Stimulated activated naive B cell treated with anti-CD40 and anti-IgM and Interleukin-4, amounts not matched to agents 10 μg/mL and 1 μg/mL and 100 μg/mL, for 72 hours (primary cell): ENCODE measurements around the gene SHROOM3.

Source experiments
- ATAC-seq, 2 donors: fragments of 150-1000 bp; cut with Tn5 transposase; replicated peaks; 2 replicates each; pipeline ENCODE4 v1.10.0; 2021; ENCODE audit warnings: moderate library complexity in 1 of 2
- DNase-seq: peaks from one replicate; pipeline ENCODE4 v3.0.0; 2021
- H3K27ac Mint-ChIP-seq: one replicate; pipeline ENCODE4 v1.8.0; 2022; ENCODE audit warnings: mild to moderate bottlenecking, mixed read lengths
- H3K27me3 Mint-ChIP-seq, 2 donors: one replicate each; pipeline ENCODE4 v1.8.0; 2022; ENCODE audit warnings: mixed read lengths in 2 of 2
- H3K36me3 Mint-ChIP-seq, 2 donors: one replicate each; pipeline ENCODE4 v1.8.0; 2022; ENCODE audit warnings: mixed read lengths in 2 of 2, mild to moderate bottlenecking in 1 of 2
- H3K4me1 Mint-ChIP-seq, 2 donors: one replicate each; pipeline ENCODE4 v1.8.0; 2022; ENCODE audit warnings: mixed read lengths in 2 of 2, mild to moderate bottlenecking in 1 of 2
- H3K4me3 Mint-ChIP-seq, 2 donors: one replicate each; pipeline ENCODE4 v1.8.0; 2022; ENCODE audit warnings: mild to moderate bottlenecking in 2 of 2, mixed read lengths in 2 of 2, moderate library complexity in 1 of 2
- H3K9me3 Mint-ChIP-seq, 2 donors: one replicate each; pipeline ENCODE4 v1.8.0; 2022; ENCODE audit warnings: mixed read lengths in 2 of 2, mild to moderate bottlenecking in 1 of 2

The SHROOM3 gene

GRCh38 chr4:76526585-76526990 is 91.6 kb downstream of the SHROOM3 start:
- Mint-ChIP-seq H3K27ac (no peak overlapping the region), H3K4me1 (peaks cover 0 to 2% of the 10 kb centered on the region in 2 donors), H3K9me3 (peaks cover 2 to 4% of the 10 kb centered on the region in 2 donors), H3K27me3 (peaks cover 0 to 9% of the 10 kb centered on the region in 2 donors), H3K4me3 (no peak overlapping the region), H3K36me3 (no peaks in the 10 kb centered on the region)
- ATAC-seq = no peak
- no peak for DNase-seq

- DNase-seq (no peak), ATAC-seq (no peak)
- H3K4me3 Mint-ChIP-seq = no peak overlapping the region
- peaks cover 0 to 4% of the 10 kb centered on the region in 2 donors for H3K9me3 Mint-ChIP-seq
- no peak overlapping the region for H3K27ac Mint-ChIP-seq
- peaks cover 0 to 2% of the 10 kb centered on the region in 2 donors for H3K4me1 Mint-ChIP-seq
- H3K27me3 Mint-ChIP-seq = peaks cover 0 to 9% of the 10 kb centered on the region in 2 donors
- no peaks in the 10 kb centered on the region for H3K36me3 Mint-ChIP-seq
Observed at GRCh38 chr4:76527666-76528065, 92.6 kb downstream of the SHROOM3 start.

GRCh38 chr4:76531597-76531996 is 96.6 kb downstream of the SHROOM3 start:
- peaks cover 0 to 2% of the 10 kb centered on the region in 2 donors for H3K4me1 Mint-ChIP-seq
- peaks cover 0 to 3% of the 10 kb centered on the region in 2 donors for H3K27me3 Mint-ChIP-seq
- no peak for DNase-seq
- peaks cover 0 to 2% of the 10 kb centered on the region in 2 donors for H3K9me3 Mint-ChIP-seq
- no peaks in the 10 kb centered on the region for H3K36me3 Mint-ChIP-seq
- no peak overlapping the region for H3K27ac Mint-ChIP-seq
- no peak overlapping the region for H3K4me3 Mint-ChIP-seq
- ATAC-seq = no peak

- Mint-ChIP-seq H3K36me3 (no peaks in the 10 kb centered on the region), H3K27me3 (peaks cover 0 to 3% of the 10 kb centered on the region in 2 donors), H3K4me3 (no peak overlapping the region), H3K9me3 (peaks cover 0 to 2% of the 10 kb centered on the region in 2 donors), H3K27ac (no peak overlapping the region), H3K4me1 (peaks cover 0 to 2% of the 10 kb centered on the region in 2 donors)
- ATAC-seq = no peak
- no peak for DNase-seq
Observed at GRCh38 chr4:76532805-76533204, 97.8 kb downstream of the SHROOM3 start.

DNA sequence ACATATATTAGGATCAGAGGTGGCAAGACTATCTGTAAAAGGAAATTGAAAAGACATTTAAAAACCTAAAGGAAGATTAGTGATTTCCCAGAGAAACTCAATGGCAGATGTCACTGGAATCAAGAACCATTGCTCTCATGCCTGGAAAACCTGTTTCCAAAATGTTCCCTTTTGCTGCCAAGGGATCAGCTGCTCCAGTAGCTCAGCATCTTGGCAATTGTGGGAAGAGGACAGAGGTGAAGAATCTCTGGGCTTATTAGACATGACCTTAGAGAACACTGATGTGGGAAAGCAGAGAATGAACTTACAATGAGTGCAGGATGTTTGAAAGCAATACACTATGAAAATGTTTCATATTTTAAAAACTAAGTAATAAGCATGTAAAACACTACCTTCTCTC is 98.3 kb downstream of the SHROOM3 start:
- no peak overlapping the region for H3K27ac Mint-ChIP-seq
- H3K36me3 Mint-ChIP-seq = no peaks in the 10 kb centered on the region
- DNase-seq = no peak
- peaks cover 0 to 2% of the 10 kb centered on the region in 2 donors for H3K9me3 Mint-ChIP-seq
- ATAC-seq = no peak
- H3K4me3 Mint-ChIP-seq = no peak overlapping the region
- H3K4me1 Mint-ChIP-seq = peaks cover 0 to 2% of the 10 kb centered on the region in 2 donors
- peaks cover 0 to 3% of the 10 kb centered on the region in 2 donors for H3K27me3 Mint-ChIP-seq

- H3K9me3 Mint-ChIP-seq = no peaks in the 10 kb centered on the region
- no peaks in the 10 kb centered on the region for H3K27me3 Mint-ChIP-seq
- no peak for DNase-seq
- H3K4me3 Mint-ChIP-seq = no peak overlapping the region
- H3K27ac Mint-ChIP-seq = no peak overlapping the region
- H3K4me1 Mint-ChIP-seq = no peaks in the 10 kb centered on the region
- ATAC-seq = no peak
- H3K36me3 Mint-ChIP-seq = no peaks in the 10 kb centered on the region
Observed at GRCh38 chr4:76535603-76536372, 100.8 kb downstream of the SHROOM3 start.

DNA sequence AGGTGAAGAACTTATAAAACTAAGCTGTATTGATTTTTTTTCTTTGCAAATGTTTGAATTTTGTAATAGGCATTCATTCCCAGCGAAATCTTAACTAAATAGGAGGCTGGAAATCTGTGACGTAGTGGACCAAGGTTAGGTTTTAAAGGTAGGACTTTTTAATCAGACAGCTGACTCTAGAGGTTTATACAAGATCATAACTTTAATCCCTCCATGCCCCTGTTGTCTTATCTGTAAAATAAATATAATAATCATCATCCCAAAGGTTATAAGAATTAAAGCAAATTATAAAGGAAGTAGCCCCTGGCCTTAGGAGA is 101.3 kb downstream of the SHROOM3 start:
- Mint-ChIP-seq H3K4me1 (no peaks in the 10 kb centered on the region), H3K4me3 (no peak overlapping the region), H3K27me3 (no peaks in the 10 kb centered on the region), H3K9me3 (no peaks in the 10 kb centered on the region), H3K36me3 (no peaks in the 10 kb centered on the region), H3K27ac (no peak overlapping the region)
- ATAC-seq (no peak), DNase-seq (no peak)

- Mint-ChIP-seq H3K27me3 (no peaks in the 10 kb centered on the region), H3K36me3 (no peaks in the 10 kb centered on the region), H3K4me1 (no peaks in the 10 kb centered on the region), H3K27ac (no peak overlapping the region), H3K9me3 (peaks cover 2 to 5% of the 10 kb centered on the region in 2 donors), H3K4me3 (no peak overlapping the region)
- ATAC-seq (no peak), DNase-seq (no peak)
Observed at GRCh38 chr4:76538296-76538695, 103.3 kb downstream of the SHROOM3 start.

GRCh38 chr4:76539979-76540378 is 105.0 kb downstream of the SHROOM3 start:
- Mint-ChIP-seq H3K4me1 (peaks cover 5 to 13% of the 10 kb centered on the region in 2 donors), H3K27ac (no peak overlapping the region), H3K4me3 (no peak overlapping the region), H3K36me3 (no peaks in the 10 kb centered on the region), H3K27me3 (no peaks in the 10 kb centered on the region), H3K9me3 (peaks cover 2 to 5% of the 10 kb centered on the region in 2 donors)
- no peak for DNase-seq
- ATAC-seq = no peak

GRCh38 chr4:76540486-76540885 is 105.5 kb downstream of the SHROOM3 start:
- Mint-ChIP-seq H3K9me3 (peaks cover 2 to 5% of the 10 kb centered on the region in 2 donors), H3K4me3 (no peak overlapping the region), H3K36me3 (no peaks in the 10 kb centered on the region), H3K4me1 (peaks cover 10 to 18% of the 10 kb centered on the region in 2 donors), H3K27ac (no peak overlapping the region), H3K27me3 (no peaks in the 10 kb centered on the region)
- DNase-seq (no peak), ATAC-seq (no peak)

DNA sequence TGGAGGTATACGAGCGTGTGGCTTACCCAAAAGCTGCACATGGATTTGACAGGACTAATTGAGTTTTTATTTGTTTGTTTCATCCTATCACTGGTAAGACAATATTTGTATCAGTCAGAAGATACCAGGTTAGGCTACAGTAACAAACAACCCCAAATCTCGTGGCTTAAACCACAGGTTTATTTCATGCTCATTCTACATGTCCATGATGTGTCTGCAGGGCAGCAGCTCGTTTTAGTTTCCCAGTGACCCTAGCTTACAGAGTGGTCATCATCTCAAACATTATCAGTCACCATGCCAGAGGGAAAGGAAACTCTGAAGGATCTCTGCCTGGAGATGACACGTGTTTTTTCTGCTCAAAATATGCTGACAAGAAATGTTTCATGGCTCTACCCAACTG is 108.3 kb downstream of the SHROOM3 start:
- Mint-ChIP-seq H3K4me3 (no peak overlapping the region), H3K9me3 (peaks cover 2 to 5% of the 10 kb centered on the region in 2 donors), H3K27ac (no peak overlapping the region), H3K27me3 (peaks cover 0 to 8% of the 10 kb centered on the region in 2 donors), H3K4me1 (peaks cover 15 to 29% of the 10 kb centered on the region in 2 donors), H3K36me3 (no peaks in the 10 kb centered on the region)
- ATAC-seq = no peak
- DNase-seq = no peak

DNA sequence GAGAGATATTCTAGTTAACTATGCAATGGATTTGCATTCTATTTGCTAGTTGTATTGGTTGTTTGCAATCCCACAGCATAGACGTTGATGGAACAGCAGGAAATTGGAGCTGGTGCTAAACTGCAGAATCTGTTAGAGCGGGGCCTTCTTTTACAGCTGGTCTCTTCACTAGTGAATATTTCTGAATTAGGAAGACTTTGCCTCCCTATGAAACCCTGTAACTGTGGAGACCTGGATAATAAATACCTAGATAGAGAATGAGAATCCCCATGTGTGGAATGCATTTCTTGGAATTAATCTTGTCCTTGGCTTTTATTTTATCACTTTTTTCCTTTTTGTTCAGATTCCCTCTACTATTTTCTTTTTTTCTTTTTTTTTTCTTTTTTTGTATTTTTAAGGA is 109.7 kb downstream of the SHROOM3 start:
- Mint-ChIP-seq H3K27ac (no peak overlapping the region), H3K4me3 (peak overlapping the region; percentile 58 to 73), H3K9me3 (peaks cover 2 to 5% of the 10 kb centered on the region in 2 donors), H3K27me3 (peaks cover 0 to 8% of the 10 kb centered on the region in 2 donors), H3K36me3 (no peaks in the 10 kb centered on the region), H3K4me1 (peaks cover 15 to 29% of the 10 kb centered on the region in 2 donors)
- DNase-seq (no peak), ATAC-seq (no peak)

DNA sequence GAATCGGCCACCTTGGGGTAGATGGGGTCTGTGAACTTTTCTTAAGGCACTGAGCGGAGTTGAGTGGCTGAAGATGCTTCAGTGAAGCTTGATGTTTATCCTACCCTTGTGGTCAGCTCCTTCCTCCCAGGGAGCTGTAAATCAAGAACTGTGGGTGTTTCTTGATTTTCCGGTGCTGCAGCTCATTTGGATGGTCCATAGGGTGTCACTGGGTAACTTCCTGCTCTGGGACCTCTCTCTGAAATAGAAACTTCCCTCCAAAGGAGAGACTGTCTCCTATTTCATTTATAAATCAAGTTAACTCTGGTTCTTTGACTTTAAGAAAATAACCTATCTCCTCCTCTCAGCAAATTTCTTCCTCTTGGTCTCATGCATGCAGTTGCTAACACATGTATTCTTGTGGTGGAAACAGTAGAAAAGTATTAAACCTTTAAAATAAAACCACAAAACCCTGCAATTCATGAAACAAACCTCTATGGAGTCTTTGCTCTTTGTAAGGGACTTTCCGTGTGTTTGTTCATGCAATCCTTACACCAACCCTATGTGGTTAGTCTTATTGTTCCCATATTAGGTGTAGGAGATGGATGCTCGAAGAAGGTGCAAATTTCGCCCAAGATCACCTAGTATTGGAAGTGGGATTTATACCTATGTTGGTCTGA is 110.3 kb downstream of the SHROOM3 start:
- ATAC-seq = peak; percentile 89 to 90
- peaks cover 15 to 29% of the 10 kb centered on the region in 2 donors for H3K4me1 Mint-ChIP-seq
- H3K36me3 Mint-ChIP-seq = no peaks in the 10 kb centered on the region
- H3K27ac Mint-ChIP-seq = peak overlapping the region; percentile 2
- peaks cover 2 to 5% of the 10 kb centered on the region in 2 donors for H3K9me3 Mint-ChIP-seq
- H3K4me3 Mint-ChIP-seq = peak overlapping the region; percentile 58 to 73
- H3K27me3 Mint-ChIP-seq = peaks cover 0 to 8% of the 10 kb centered on the region in 2 donors
- no peak for DNase-seq

DNA sequence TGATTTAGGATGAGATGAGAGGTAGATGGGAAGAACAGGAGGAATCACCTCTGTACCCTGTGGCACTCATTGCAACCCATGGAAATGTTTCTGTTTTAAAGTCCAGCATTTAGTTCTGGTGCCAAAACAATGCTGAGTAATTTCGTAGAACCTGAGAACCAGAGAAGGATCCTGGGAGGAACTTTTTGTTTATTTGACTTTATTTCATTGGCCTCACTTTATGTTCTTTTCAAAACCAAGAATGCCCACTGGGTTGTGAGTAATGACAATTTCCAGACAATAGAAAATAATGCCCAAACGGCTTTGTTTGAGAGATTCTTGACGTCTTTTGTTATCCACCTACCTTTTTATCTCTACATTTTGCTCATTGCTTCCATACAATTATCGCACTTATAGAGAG is 111.3 kb downstream of the SHROOM3 start:
- peaks cover 0 to 8% of the 10 kb centered on the region in 2 donors for H3K27me3 Mint-ChIP-seq
- peaks cover 15 to 29% of the 10 kb centered on the region in 2 donors for H3K4me1 Mint-ChIP-seq
- peaks cover 2 to 5% of the 10 kb centered on the region in 2 donors for H3K9me3 Mint-ChIP-seq
- no peaks in the 10 kb centered on the region for H3K36me3 Mint-ChIP-seq
- H3K4me3 Mint-ChIP-seq = no peak overlapping the region
- ATAC-seq (no peak), DNase-seq (no peak)
- H3K27ac Mint-ChIP-seq = no peak overlapping the region
